HEK293T (cell line): ENCODE results near the gene TLX1.

Source experiments
- CTCF ChIA-PET: fragments of 350-600 bp; formaldehyde crosslinking; extraction: SDS; loops from one replicate; lab custom pipeline; 2021; ENCODE audit warnings: antibody characterized with exemption, inconsistent platforms; lab: Yijun Ruan, JAX
- POLR2A ChIA-PET: fragments of 350-600 bp; formaldehyde crosslinking; extraction: SDS; loops from one replicate; lab custom pipeline; 2020; ENCODE audit warnings: antibody characterized with exemption, inconsistent platforms; lab: Yijun Ruan, JAX
- DNase-seq: peaks from one replicate; pipeline ENCODE4 v3.0.0; 2012; ENCODE audit warnings: mixed read lengths; ENCODE audit errors: extremely low spot score
- ARNT ChIP-seq: fragments of 450-650 bp; IDR thresholded peaks from 2 replicates; pipeline ENCODE4 v1.6.1; 2017; ENCODE audit warnings: mild to moderate bottlenecking
- BHLHE40 ChIP-seq: fragments of 450-650 bp; IDR thresholded peaks from 2 replicates; pipeline ENCODE4 v1.6.1; 2016; ENCODE audit warnings: mild to moderate bottlenecking, moderate library complexity, borderline replicate concordance
- CTBP1 ChIP-seq: fragments of 450-650 bp; IDR thresholded peaks from 2 replicates; pipeline ENCODE4 v1.6.1; 2016; ENCODE audit warnings: borderline replicate concordance
- ELF4 ChIP-seq: fragments of 450-650 bp; IDR thresholded peaks from 2 replicates; pipeline ENCODE4 v1.6.1; 2017; ENCODE audit warnings: antibody characterized with exemption
- FOXA1 ChIP-seq: fragments of 450-650 bp; IDR thresholded peaks from 2 replicates; pipeline ENCODE4 v1.6.1; 2016; ENCODE audit warnings: mild to moderate bottlenecking
- FOXK2 ChIP-seq: fragments of 450-650 bp; IDR thresholded peaks from 2 replicates; pipeline ENCODE4 v1.6.1; 2016; ENCODE audit warnings: mild to moderate bottlenecking
- FOXM1 ChIP-seq: fragments of 450-650 bp; IDR thresholded peaks from 2 replicates; pipeline ENCODE4 v1.6.1; 2017; ENCODE audit warnings: mild to moderate bottlenecking, borderline replicate concordance
- HDGF ChIP-seq: fragments of 450-650 bp; IDR thresholded peaks from 2 replicates; pipeline ENCODE4 v1.6.1; 2017; ENCODE audit warnings: antibody characterized with exemption, borderline replicate concordance
- L3MBTL2 ChIP-seq: fragments of 450-650 bp; conservative IDR thresholded peaks from 2 replicates; pipeline ENCODE4 v1.6.1; 2016; ENCODE audit warnings: mild to moderate bottlenecking
- LEF1 ChIP-seq: fragments of 450-650 bp; IDR thresholded peaks from 2 replicates; pipeline ENCODE4 v1.6.1; 2017; ENCODE audit warnings: mild to moderate bottlenecking, borderline replicate concordance
- NFRKB ChIP-seq: fragments of 450-650 bp; IDR thresholded peaks from 2 replicates; pipeline ENCODE4 v1.6.1; 2016; ENCODE audit warnings: mild to moderate bottlenecking, moderate library complexity
- PKNOX1 ChIP-seq: fragments of 450-650 bp; IDR thresholded peaks from 2 replicates; pipeline ENCODE4 v1.6.1; 2016
- SP1 ChIP-seq: fragments of 450-650 bp; IDR thresholded peaks from 2 replicates; pipeline ENCODE4 v1.6.1; 2017
- SUZ12 ChIP-seq: fragments of 450-650 bp; IDR thresholded peaks from 2 replicates; pipeline ENCODE4 v1.6.1; 2016; ENCODE audit warnings: mild to moderate bottlenecking
- TARDBP ChIP-seq: fragments of 450-650 bp; IDR thresholded peaks from 2 replicates; pipeline ENCODE4 v1.6.1; 2016
- ZNF384 ChIP-seq: fragments of 450-650 bp; IDR thresholded peaks from 2 replicates; pipeline ENCODE4 v1.6.1; 2016

Gene TLX1

GRCh38 chr10:101182936-101183335, 51.8 kb downstream of the TLX1 start:
- CTCF ChIA-PET = interaction anchor here (1.3 kb wide), 1 partner anchor 28 kb away, joined by 4 read pairs; no protein-coding TSS in a partner anchor
- DNase-seq = no peak
- TF ChIP-seq ELF4 = no peak
- TF ChIP-seq L3MBTL2 = no peak
- TF ChIP-seq HDGF = no peak
- no peak for TF ChIP-seq FOXM1
- TF ChIP-seq SUZ12 = no peak
- TF ChIP-seq ARNT = no peak
- TF ChIP-seq TARDBP = no peak
- no peak for TF ChIP-seq BHLHE40
- no peak for TF ChIP-seq LEF1
- POLR2A ChIA-PET = no interaction called here

GRCh38 chr10:101183458-101184183, 52.5 kb downstream of the TLX1 start:
- CTCF ChIA-PET = no interaction called here
- DNase-seq = no peak
- TF ChIP-seq ELF4 (no peak), ARNT (no peak), TARDBP (no peak), FOXA1 (no peak), SP1 (no peak), FOXM1 (no peak), FOXK2 (no peak), L3MBTL2 (no peak), PKNOX1 (no peak), ZNF384 (no peak), BHLHE40 (no peak), CTBP1 (no peak), HDGF (no peak), NFRKB (no peak), LEF1 (no peak)
- POLR2A ChIA-PET = no interaction called here
